Measurements from ENCODE around the gene AATF.

AATF gene

GRCh38 chr17:37048811-37049210, 100.1 kb downstream of the AATF start:
- no peak for DNase-seq (ENCODE audit: extremely low spot score)
- ChIA-PET CTCF (interaction anchor here (1.3 kb wide), 2 partner anchors 20 to 412 kb away, joined by 3 read pairs; no protein-coding TSS in a partner anchor), POLR2A (no interaction called here)
- TF ChIP-seq ELF4 (IDR thresholded peaks at IDR 0.05) (no peak), LEF1 (IDR thresholded peaks at IDR 0.05; ENCODE audit: borderline replicate concordance) (no peak), L3MBTL2 (conservative IDR thresholded peaks at IDR 0.05) (no peak), ZNF384 (IDR thresholded peaks at IDR 0.05) (no peak), CTBP1 (IDR thresholded peaks at IDR 0.05; ENCODE audit: borderline replicate concordance) (no peak), FOXK2 (IDR thresholded peaks at IDR 0.05) (no peak), ARNT (IDR thresholded peaks at IDR 0.05) (no peak), FOXM1 (IDR thresholded peaks at IDR 0.05; ENCODE audit: borderline replicate concordance) (no peak), BHLHE40 (IDR thresholded peaks at IDR 0.05; ENCODE audit: borderline replicate concordance) (no peak), NFRKB (IDR thresholded peaks at IDR 0.05) (no peak), TARDBP (IDR thresholded peaks at IDR 0.05) (no peak), SUZ12 (IDR thresholded peaks at IDR 0.05) (no peak), PKNOX1 (IDR thresholded peaks at IDR 0.05) (no peak), FOXA1 (IDR thresholded peaks at IDR 0.05) (no peak)

GRCh38 chr17:37050920-37051319, 102.2 kb downstream of the AATF start:
- TF ChIP-seq ELF4 (IDR thresholded peaks at IDR 0.05) (no peak), PKNOX1 (IDR thresholded peaks at IDR 0.05) (no peak), L3MBTL2 (conservative IDR thresholded peaks at IDR 0.05) (no peak)
- no peak for DNase-seq (ENCODE audit: extremely low spot score)
- CTCF ChIA-PET, result interaction anchor here (0.8 kb wide), 1 partner anchor 10 kb away, joined by 7 read pairs; no protein-coding TSS in a partner anchor
- POLR2A ChIA-PET, result no interaction called here

- TF ChIP-seq SUZ12 (IDR thresholded peaks at IDR 0.05) (no peak), ZNF384 (IDR thresholded peaks at IDR 0.05) (no peak), BHLHE40 (IDR thresholded peaks at IDR 0.05; ENCODE audit: borderline replicate concordance) (no peak), FOXM1 (IDR thresholded peaks at IDR 0.05; ENCODE audit: borderline replicate concordance) (no peak), HDGF (IDR thresholded peaks at IDR 0.05; ENCODE audit: borderline replicate concordance) (no peak)
- ChIA-PET POLR2A (no interaction called here), CTCF (interaction anchor here (0.8 kb wide), 1 partner anchor 11 kb away, joined by 7 read pairs; no protein-coding TSS in a partner anchor)
- no peak for DNase-seq (ENCODE audit: extremely low spot score)
These were observed 102.6 kb downstream of the AATF start for GRCh38 chr17:37051381-37051780.

- POLR2A ChIA-PET, result no interaction called here
- no peak for DNase-seq (ENCODE audit: extremely low spot score)
- TF ChIP-seq CTBP1 (IDR thresholded peaks at IDR 0.05; ENCODE audit: borderline replicate concordance), result no peak
- no peak for TF ChIP-seq SP1 (IDR thresholded peaks at IDR 0.05)
- no peak for TF ChIP-seq LEF1 (IDR thresholded peaks at IDR 0.05; ENCODE audit: borderline replicate concordance)
- no peak for TF ChIP-seq FOXA1 (IDR thresholded peaks at IDR 0.05)
- no peak for TF ChIP-seq L3MBTL2 (conservative IDR thresholded peaks at IDR 0.05)
- TF ChIP-seq SUZ12 (IDR thresholded peaks at IDR 0.05), result no peak
- TF ChIP-seq ZNF384 (IDR thresholded peaks at IDR 0.05), result no peak
- no peak for TF ChIP-seq TARDBP (IDR thresholded peaks at IDR 0.05)
- no peak for TF ChIP-seq FOXM1 (IDR thresholded peaks at IDR 0.05; ENCODE audit: borderline replicate concordance)
- TF ChIP-seq PKNOX1 (IDR thresholded peaks at IDR 0.05), result no peak
- no peak for TF ChIP-seq BHLHE40 (IDR thresholded peaks at IDR 0.05; ENCODE audit: borderline replicate concordance)
- no peak for TF ChIP-seq HDGF (IDR thresholded peaks at IDR 0.05; ENCODE audit: borderline replicate concordance)
- TF ChIP-seq NFRKB (IDR thresholded peaks at IDR 0.05), result no peak
- no peak for TF ChIP-seq FOXK2 (IDR thresholded peaks at IDR 0.05)
- no peak for TF ChIP-seq ELF4 (IDR thresholded peaks at IDR 0.05)
- TF ChIP-seq ARNT (IDR thresholded peaks at IDR 0.05), result no peak
- CTCF ChIA-PET, result interaction anchor here (0.8 kb wide), 1 partner anchor 11 kb away, joined by 7 read pairs; no protein-coding TSS in a partner anchor
These were observed 103.1 kb downstream of the AATF start for GRCh38 chr17:37051833-37052232.

- CTCF ChIA-PET, result no interaction called here
- no peak for TF ChIP-seq SP1 (IDR thresholded peaks at IDR 0.05)
- no peak for TF ChIP-seq HDGF (IDR thresholded peaks at IDR 0.05; ENCODE audit: borderline replicate concordance)
- no peak for TF ChIP-seq LEF1 (IDR thresholded peaks at IDR 0.05; ENCODE audit: borderline replicate concordance)
- TF ChIP-seq ELF4 (IDR thresholded peaks at IDR 0.05), result no peak
- TF ChIP-seq SUZ12 (IDR thresholded peaks at IDR 0.05), result no peak
- no peak for TF ChIP-seq CTBP1 (IDR thresholded peaks at IDR 0.05; ENCODE audit: borderline replicate concordance)
- TF ChIP-seq L3MBTL2 (conservative IDR thresholded peaks at IDR 0.05), result no peak
- TF ChIP-seq ARNT (IDR thresholded peaks at IDR 0.05), result no peak
- TF ChIP-seq NFRKB (IDR thresholded peaks at IDR 0.05), result no peak
- no peak for DNase-seq (ENCODE audit: extremely low spot score)
- POLR2A ChIA-PET, result no interaction called here
These were observed 103.7 kb downstream of the AATF start for GRCh38 chr17:37052450-37052849.

- no peak for TF ChIP-seq FOXK2 (IDR thresholded peaks at IDR 0.05)
- no peak for TF ChIP-seq BHLHE40 (IDR thresholded peaks at IDR 0.05; ENCODE audit: borderline replicate concordance)
- TF ChIP-seq NFRKB (IDR thresholded peaks at IDR 0.05), result no peak
- no peak for TF ChIP-seq PKNOX1 (IDR thresholded peaks at IDR 0.05)
- TF ChIP-seq ZNF384 (IDR thresholded peaks at IDR 0.05), result no peak
- TF ChIP-seq FOXA1 (IDR thresholded peaks at IDR 0.05), result no peak
- TF ChIP-seq L3MBTL2 (conservative IDR thresholded peaks at IDR 0.05), result no peak
- no peak for TF ChIP-seq SP1 (IDR thresholded peaks at IDR 0.05)
- no peak for TF ChIP-seq TARDBP (IDR thresholded peaks at IDR 0.05)
- no peak for TF ChIP-seq ELF4 (IDR thresholded peaks at IDR 0.05)
- no peak for TF ChIP-seq SUZ12 (IDR thresholded peaks at IDR 0.05)
- TF ChIP-seq LEF1 (IDR thresholded peaks at IDR 0.05; ENCODE audit: borderline replicate concordance), result no peak
- no peak for TF ChIP-seq FOXM1 (IDR thresholded peaks at IDR 0.05; ENCODE audit: borderline replicate concordance)
- TF ChIP-seq ARNT (IDR thresholded peaks at IDR 0.05), result no peak
- no peak for TF ChIP-seq HDGF (IDR thresholded peaks at IDR 0.05; ENCODE audit: borderline replicate concordance)
- TF ChIP-seq CTBP1 (IDR thresholded peaks at IDR 0.05; ENCODE audit: borderline replicate concordance), result no peak
- ChIA-PET CTCF (interaction anchor here (1.0 kb wide), 1 partner anchor 184 kb away, joined by 3 read pairs; no protein-coding TSS in a partner anchor), POLR2A (no interaction called here)
- no peak for DNase-seq (ENCODE audit: extremely low spot score)
These were observed 106.1 kb downstream of the AATF start for GRCh38 chr17:37054894-37055293.
